Lung (tissue), 12 donors: ENCODE data around the gene PANK4. TPM values are rescaled to one million over a fixed set of nuclear protein-coding genes. Genes with fewer than 3 reads are reported as not detected.

Experiments used
- ATAC-seq: fragments of 200-7000 bp; cut with Tn5 transposase; one replicate; pipeline ENCODE4 v1.9.1; 2020; ENCODE audit warnings: moderate number of reproducible peaks; ENCODE audit not compliant: insufficient read depth, low FRiP score
- DNase-seq, 3 donors: peaks; one replicate each; pipeline ENCODE4 v3.0.0-alpha.2; 2013 to 2017
- H3K27ac ChIP-seq, 2 donors: one replicate each; pipeline ENCODE4 v1.5.1; 2013; ENCODE audit warnings: mild to moderate bottlenecking in 2 of 2, moderate library complexity in 2 of 2, control low read depth in 1 of 2, inconsistent platforms in 1 of 2, low read depth in 1 of 2, low read length in 1 of 2
- H3K27me3 ChIP-seq, 3 donors: one replicate each; pipeline ENCODE4 v1.5.1; 2013; ENCODE audit warnings: low read length in 2 of 3; ENCODE audit not compliant: control insufficient read depth in 3 of 3, insufficient read depth in 3 of 3
- H3K36me3 ChIP-seq, 4 donors: one replicate each; pipeline ENCODE4 v1.5.1; 2013; ENCODE audit warnings: low read length in 4 of 4, mild to moderate bottlenecking in 1 of 4, moderate library complexity in 1 of 4; ENCODE audit not compliant: control insufficient read depth in 4 of 4, insufficient read depth in 4 of 4
- H3K4me1 ChIP-seq, 5 donors: one replicate each; pipeline ENCODE4 v1.5.1; 2013; ENCODE audit warnings: low read length in 5 of 5, mild to moderate bottlenecking in 2 of 5, moderate library complexity in 1 of 5; ENCODE audit not compliant: control insufficient read depth in 5 of 5, insufficient read depth in 5 of 5
- H3K4me3 ChIP-seq: one replicate; pipeline ENCODE4 v1.5.1; 2013; ENCODE audit warnings: mild to moderate bottlenecking, control low read depth, moderate library complexity
- H3K9ac ChIP-seq, 2 donors: one replicate each; pipeline ENCODE4 v1.5.1; 2013; ENCODE audit warnings: low read length in 2 of 2, control low read depth in 1 of 2; ENCODE audit not compliant: insufficient read depth in 1 of 2
- H3K9me3 ChIP-seq, 4 donors: one replicate each; pipeline ENCODE4 v1.5.1; 2013; ENCODE audit warnings: low read length in 3 of 4, mild to moderate bottlenecking in 1 of 4, moderate library complexity in 1 of 4; ENCODE audit not compliant: control insufficient read depth in 4 of 4, insufficient read depth in 3 of 4
- CTCF ChIP-seq: IDR thresholded peaks from 2 replicates; pipeline ENCODE4 v1.5.1; 2012; ENCODE audit warnings: mild to moderate bottlenecking; ENCODE audit errors: control extremely low read depth, extremely low read depth
- WGBS, 2 donors: extraction: QIAGEN DNeasy Blood & Tissue Kit; methylation state at CpG; one replicate each; pipeline ENCODE4 v1.1.7; 2013; 5-methylcytosine and 5-hydroxymethylcytosine counted together
- polyA plus RNA-seq, 2 donors: library from polyadenylated mRNA; stranded (reverse); fragments of 200-250 nt; gene quantifications; one replicate each; pipeline ENCODE4 v1.2.1, GENCODE V29; 2013
- total RNA-seq, 2 donors: library from RNA; depleted of rRNA in 1 of 2; stranded (reverse); fragments of >200 nt in 1 of 2; gene quantifications; one replicate each; pipeline ENCODE4 v1.2.1, GENCODE V29; 2014 to 2021
- donor health status: control.
- donor health status: control.
- donor health status: Bipolar disorder and iron deficiency.
- donor health status: healthy.
- donor health status: DM: yes; HTN: yes; CAD: no.

The PANK4 gene
- total and polyA plus RNA-seq, 4 donors, result 17.6 to 36.3 (median 21.7) TPM

GRCh38 chr1:2476061-2476999, 50.1 kb downstream of the PANK4 start, which contains the start of gene PLCH2:
Gene PLCH2, plus strand, starts transcription at chr1:2476289. Its CDS starts 300 bp downstream, at chr1:2476589.
- H3K27ac ChIP-seq, result no peak within 1 kb of the TSS

GRCh38 chr1:2475571-2475970, 50.8 kb downstream of the PANK4 start:
- DNase-seq (no peak), ATAC-seq (no peak)
- Histone ChIP-seq H3K4me1 (peaks cover 0 to 13% (median 0%) of the 10 kb centered on the region in 5 donors), H3K27me3 (peaks cover 0 to 5% (median 0%) of the 10 kb centered on the region in 3 donors), H3K36me3 (no peaks in the 10 kb centered on the region), H3K9ac (no peak overlapping the region), H3K27ac (no peak overlapping the region), H3K4me3 (no peak overlapping the region), H3K9me3 (no peaks in the 10 kb centered on the region)
- no peak for TF ChIP-seq CTCF
- WGBS, 2 donors, result 87 to 95% methylated on average over 12 of the region's 12 CpGs

More at GRCh38 chr1:2476061-2476999, 50.1 kb downstream of the PANK4 start, which contains the start of gene PLCH2:
- peaks cover 0 to 3% (median 0%) of the 10 kb centered on the region in 3 donors for H3K27me3 ChIP-seq
- H3K36me3 ChIP-seq, result no peaks in the 10 kb centered on the region
- WGBS, 2 donors, result 81 to 85% methylated on average over 27 to 34 of the region's 34 CpGs
- DNase-seq, result no peak
- no peak within 1 kb of the TSS for H3K9ac ChIP-seq
- no peak for ATAC-seq
- no peak within 1 kb of the TSS for H3K4me3 ChIP-seq
- no peaks in the 10 kb centered on the region for H3K9me3 ChIP-seq
- no peak for TF ChIP-seq CTCF
- peaks cover 0 to 13% (median 0%) of the 10 kb centered on the region in 5 donors for H3K4me1 ChIP-seq

GRCh38 chr1:2474933-2475371, 51.4 kb downstream of the PANK4 start:
- 64 to 80% methylated on average over 13 of the region's 13 CpGs for WGBS, 2 donors
- no peak overlapping the region for H3K9ac ChIP-seq
- DNase-seq, result no peak
- no peak for TF ChIP-seq CTCF
- no peak overlapping the region for H3K27ac ChIP-seq
- H3K4me1 ChIP-seq, result peaks cover 0 to 15% (median 0%) of the 10 kb centered on the region in 5 donors
- ATAC-seq, result no peak
- no peaks in the 10 kb centered on the region for H3K36me3 ChIP-seq
- H3K4me3 ChIP-seq, result no peak overlapping the region
- no peaks in the 10 kb centered on the region for H3K9me3 ChIP-seq
- peaks cover 0 to 5% (median 0%) of the 10 kb centered on the region in 3 donors for H3K27me3 ChIP-seq
